Endodermal cell (in vitro differentiated cells): Measurements from ENCODE around the gene TMEM87B. TPM values are rescaled to one million over a fixed set of nuclear protein-coding genes. Genes with fewer than 3 reads are reported as not detected.

Experiments
- DNase-seq: peaks from one replicate; pipeline ENCODE4 v3.0.0-alpha.2; 2017
- H3K27ac ChIP-seq: 2 replicates; pipeline ENCODE4 v1.5.1; 2013; ENCODE audit warnings: mild to moderate bottlenecking, low read depth, low read length, moderate library complexity
- H3K27me3 ChIP-seq: 2 replicates; pipeline ENCODE4 v1.6.1; 2013; ENCODE audit warnings: mild to moderate bottlenecking, low read length, moderate library complexity; ENCODE audit not compliant: insufficient read depth, control insufficient read depth, poor library complexity, severe bottlenecking
- H3K36me3 ChIP-seq: 2 replicates; pipeline ENCODE4 v1.7.0; 2013; ENCODE audit warnings: mild to moderate bottlenecking, low read length, moderate library complexity; ENCODE audit not compliant: control insufficient read depth, insufficient read depth
- H3K4me1 ChIP-seq: one replicate; pipeline ENCODE4 v1.7.0; 2013; ENCODE audit warnings: low read length; ENCODE audit not compliant: control insufficient read depth, insufficient read depth
- H3K4me3 ChIP-seq: 2 replicates; pipeline ENCODE4 v1.5.1; 2013; ENCODE audit warnings: mild to moderate bottlenecking, low read length, moderate library complexity
- H3K9ac ChIP-seq: 2 replicates; pipeline ENCODE4 v1.6.1; 2013; ENCODE audit warnings: mild to moderate bottlenecking, low read length, moderate library complexity; ENCODE audit not compliant: poor library complexity, severe bottlenecking; ENCODE audit errors: extremely low read depth
- H3K9me3 ChIP-seq: 2 replicates; pipeline ENCODE4 v1.6.1; 2013; ENCODE audit warnings: mild to moderate bottlenecking, low read length, moderate library complexity; ENCODE audit not compliant: control insufficient read depth
- H3K27ac Mint-ChIP-seq: 2 replicates; pipeline ENCODE4 v1.8.0; 2020; ENCODE audit warnings: mixed read lengths
- H3K27me3 Mint-ChIP-seq: 2 replicates; pipeline ENCODE4 v1.8.0; 2021; ENCODE audit warnings: mild to moderate bottlenecking, mixed read lengths; ENCODE audit not compliant: insufficient read depth
- H3K36me3 Mint-ChIP-seq: 2 replicates; pipeline ENCODE4 v1.8.0; 2020; ENCODE audit warnings: low read depth, mixed read lengths
- H3K4me1 Mint-ChIP-seq: 2 replicates; pipeline ENCODE4 v1.8.0; 2020; ENCODE audit warnings: mixed read lengths
- H3K4me3 Mint-ChIP-seq: 2 replicates; pipeline ENCODE4 v1.8.0; 2020; ENCODE audit warnings: mild to moderate bottlenecking, moderate library complexity, mixed read lengths
- H3K9me3 Mint-ChIP-seq: 2 replicates; pipeline ENCODE4 v1.8.0; 2020; ENCODE audit warnings: mild to moderate bottlenecking, mixed read lengths
- CTCF ChIP-seq: fragments of 200-600 bp; sonication (generic); conservative IDR thresholded peaks from 2 replicates; pipeline ENCODE4 v1.5.0; 2021; ENCODE audit warnings: antibody characterized with exemption, mild to moderate bottlenecking
- WGBS, 2 experiments: methylation state at CpG; one replicate each; pipeline versions ENCODE4 v1.1.5 to v1.1.7; 2013; ENCODE audit warnings: missing lambda C conversion rate in 2 of 2, mixed read lengths in 1 of 2; ENCODE audit not compliant: insufficient coverage in 1 of 2, insufficient read length in 1 of 2; 5-methylcytosine and 5-hydroxymethylcytosine counted together
- total RNA-seq, 2 donors: library from RNA; stranded (reverse); fragmentation: NEBNext Ultra II Directional in 1 of 2; extraction: Animal tissue kit (Norgen Biotek cat#: 25700) in 1 of 2; gene quantifications; 2 replicates in 1 of 2; 3 replicates in 1 of 2; pipeline ENCODE4 v1.2.1, GENCODE V29; 2021

Gene TMEM87B
- total RNA-seq, 2 donors from 2014 or later = 20.2 to 22.3 TPM

GRCh38 chr2:112084689-112085374, 29.8 kb downstream of the TMEM87B start:
- Histone ChIP-seq H3K4me1 (no peaks in the 10 kb centered on the region), H3K27me3 (no peaks in the 10 kb centered on the region), H3K4me3 (no peak overlapping the region), H3K36me3 (peaks cover 80% of the 10 kb centered on the region), H3K27ac (no peak overlapping the region), H3K9me3 (no peaks in the 10 kb centered on the region), H3K9ac (no peak overlapping the region)
- 77 to 97% methylated on average over 4 of the region's 4 CpGs for WGBS, 2 experiments
- H3K4me3 Mint-ChIP-seq = no peak overlapping the region
- no peak for TF ChIP-seq CTCF
- no peak overlapping the region for H3K27ac Mint-ChIP-seq
- peaks cover 71% of the 10 kb centered on the region for H3K36me3 Mint-ChIP-seq
- no peak for DNase-seq
- no peaks in the 10 kb centered on the region for H3K4me1 Mint-ChIP-seq
- no peaks in the 10 kb centered on the region for H3K9me3 Mint-ChIP-seq
- no peaks in the 10 kb centered on the region for H3K27me3 Mint-ChIP-seq

GRCh38 chr2:112085375-112085730, 30.3 kb downstream of the TMEM87B start:
- DNase-seq = no peak
- no peaks in the 10 kb centered on the region for H3K27me3 Mint-ChIP-seq
- H3K27ac ChIP-seq = no peak overlapping the region
- no peak for TF ChIP-seq CTCF
- no peaks in the 10 kb centered on the region for H3K9me3 ChIP-seq
- H3K4me1 Mint-ChIP-seq = no peaks in the 10 kb centered on the region
- no peak overlapping the region for H3K4me3 Mint-ChIP-seq
- H3K4me3 ChIP-seq = no peak overlapping the region
- H3K9me3 Mint-ChIP-seq = no peaks in the 10 kb centered on the region
- no peak overlapping the region for H3K27ac Mint-ChIP-seq
- no peak overlapping the region for H3K9ac ChIP-seq
- peaks cover 85% of the 10 kb centered on the region for H3K36me3 ChIP-seq
- H3K4me1 ChIP-seq = no peaks in the 10 kb centered on the region
- H3K36me3 Mint-ChIP-seq = peaks cover 77% of the 10 kb centered on the region
- H3K27me3 ChIP-seq = no peaks in the 10 kb centered on the region

- Mint-ChIP-seq H3K9me3 (no peaks in the 10 kb centered on the region), H3K36me3 (peaks cover 71% of the 10 kb centered on the region), H3K4me3 (no peak overlapping the region), H3K27ac (no peak overlapping the region), H3K27me3 (no peaks in the 10 kb centered on the region), H3K4me1 (no peaks in the 10 kb centered on the region)
- no peaks in the 10 kb centered on the region for H3K4me1 ChIP-seq
- no peak for DNase-seq
- H3K27me3 ChIP-seq = no peaks in the 10 kb centered on the region
- peaks cover 82% of the 10 kb centered on the region for H3K36me3 ChIP-seq
- H3K4me3 ChIP-seq = no peak overlapping the region
- WGBS, 2 experiments = 83 to 95% methylated on average over 6 to 9 of the region's 9 CpGs
- no peak overlapping the region for H3K27ac ChIP-seq
- H3K9ac ChIP-seq = no peak overlapping the region
- H3K9me3 ChIP-seq = no peaks in the 10 kb centered on the region
- no peak for TF ChIP-seq CTCF
These were observed 31.0 kb downstream of the TMEM87B start for GRCh38 chr2:112085916-112086669.
